GM12873 (cell line): ENCODE data around the gene ADGRL2.

ENCODE experiments used
- CTCF ChIP-seq: IDR thresholded peaks from 2 replicates; pipeline ENCODE4 v1.5.1; 2012; ENCODE audit warnings: low read depth, mild to moderate bottlenecking, moderate library complexity, low read length, control low read depth; ENCODE audit not compliant: insufficient read depth; ENCODE audit errors: missing control alignments

Gene ADGRL2

GRCh38 chr1:81775510-81775909 lies 25.2 kb upstream of the ADGRL2 start:
- TF ChIP-seq CTCF: no peak

GRCh38 chr1:81780705-81781454 lies 19.9 kb upstream of the ADGRL2 start:
- no peak for TF ChIP-seq CTCF

GRCh38 chr1:81781749-81782148 lies 19.0 kb upstream of the ADGRL2 start:
- no peak for TF ChIP-seq CTCF

- TF ChIP-seq CTCF: no peak
These were observed 8.6 kb upstream of the ADGRL2 start for GRCh38 chr1:81792184-81792583.

GRCh38 chr1:81797701-81798100 lies 3.0 kb upstream of the ADGRL2 start:
- TF ChIP-seq CTCF: no peak

- TF ChIP-seq CTCF: no peak
These were observed 617 bp upstream of the ADGRL2 start for GRCh38 chr1:81799939-81800694.

- TF ChIP-seq CTCF: no peak
These were observed 1.1 kb downstream of the ADGRL2 start for GRCh38 chr1:81801651-81802456.
